Stimulated activated CD4-positive, alpha-beta T cell treated with anti-CD3 and anti-CD28 coated beads, Interleukin-15, amount 100 ng/mL, for 1 hour (primary cell): Measurements from ENCODE around the gene LY6G6D.

Experiments used
- DNase-seq, 2 donors: peaks; one replicate each; pipeline ENCODE4 v3.0.0-alpha.2; 2020; ENCODE audit warnings: low read depth in 1 of 2, low spot score in 1 of 2

LY6G6D gene, protein sequence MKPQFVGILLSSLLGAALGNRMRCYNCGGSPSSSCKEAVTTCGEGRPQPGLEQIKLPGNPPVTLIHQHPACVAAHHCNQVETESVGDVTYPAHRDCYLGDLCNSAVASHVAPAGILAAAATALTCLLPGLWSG

DNA sequence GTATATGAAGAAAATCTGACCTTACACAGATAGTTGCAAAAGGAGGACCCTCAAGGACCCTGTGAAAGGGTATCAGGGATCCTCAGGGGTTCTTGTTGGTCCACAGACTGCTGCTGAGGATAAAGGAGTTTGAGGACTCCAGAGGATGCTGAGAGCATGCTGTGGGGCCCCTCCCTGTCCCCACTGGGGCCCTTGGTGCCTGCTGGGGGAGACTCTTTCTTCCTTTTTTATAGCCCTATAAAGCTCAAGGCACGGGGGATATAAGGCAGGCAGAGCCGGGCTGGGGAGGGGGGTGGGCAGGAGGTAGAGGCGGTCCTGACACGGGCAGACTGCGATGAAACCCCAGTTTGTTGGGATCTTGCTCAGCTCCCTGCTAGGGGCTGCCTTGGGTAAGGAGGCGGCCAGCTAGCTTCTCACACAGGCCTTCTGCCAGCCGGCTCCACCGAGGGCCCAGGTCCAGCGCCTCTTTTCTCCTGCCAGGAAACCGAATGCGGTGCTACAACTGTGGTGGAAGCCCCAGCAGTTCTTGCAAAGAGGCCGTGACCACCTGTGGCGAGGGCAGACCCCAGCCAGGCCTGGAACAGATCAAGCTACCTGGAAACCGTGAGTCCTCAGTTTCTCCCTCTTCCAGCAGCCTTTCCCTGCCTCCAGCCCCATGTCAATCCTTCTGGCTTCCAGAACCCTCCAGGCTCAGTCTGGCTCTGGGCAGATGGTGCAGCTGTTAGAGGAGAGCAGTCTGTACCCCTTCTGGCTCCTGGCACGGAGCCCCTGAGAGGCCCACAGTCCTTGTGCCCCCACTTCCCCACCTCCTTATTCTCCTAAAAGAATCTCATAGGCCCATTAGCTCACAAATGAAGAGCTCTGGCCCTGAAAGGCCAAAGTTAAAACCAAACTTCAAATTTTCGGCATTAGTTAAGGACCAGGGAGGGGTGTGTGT is at the start of gene LY6G6D:
Gene LY6G6D, plus strand, starts transcription at position 327 of the 937 bp plus-strand sequence. Its CDS starts 8 bp downstream, at position 335.
- no peak for DNase-seq

DNA sequence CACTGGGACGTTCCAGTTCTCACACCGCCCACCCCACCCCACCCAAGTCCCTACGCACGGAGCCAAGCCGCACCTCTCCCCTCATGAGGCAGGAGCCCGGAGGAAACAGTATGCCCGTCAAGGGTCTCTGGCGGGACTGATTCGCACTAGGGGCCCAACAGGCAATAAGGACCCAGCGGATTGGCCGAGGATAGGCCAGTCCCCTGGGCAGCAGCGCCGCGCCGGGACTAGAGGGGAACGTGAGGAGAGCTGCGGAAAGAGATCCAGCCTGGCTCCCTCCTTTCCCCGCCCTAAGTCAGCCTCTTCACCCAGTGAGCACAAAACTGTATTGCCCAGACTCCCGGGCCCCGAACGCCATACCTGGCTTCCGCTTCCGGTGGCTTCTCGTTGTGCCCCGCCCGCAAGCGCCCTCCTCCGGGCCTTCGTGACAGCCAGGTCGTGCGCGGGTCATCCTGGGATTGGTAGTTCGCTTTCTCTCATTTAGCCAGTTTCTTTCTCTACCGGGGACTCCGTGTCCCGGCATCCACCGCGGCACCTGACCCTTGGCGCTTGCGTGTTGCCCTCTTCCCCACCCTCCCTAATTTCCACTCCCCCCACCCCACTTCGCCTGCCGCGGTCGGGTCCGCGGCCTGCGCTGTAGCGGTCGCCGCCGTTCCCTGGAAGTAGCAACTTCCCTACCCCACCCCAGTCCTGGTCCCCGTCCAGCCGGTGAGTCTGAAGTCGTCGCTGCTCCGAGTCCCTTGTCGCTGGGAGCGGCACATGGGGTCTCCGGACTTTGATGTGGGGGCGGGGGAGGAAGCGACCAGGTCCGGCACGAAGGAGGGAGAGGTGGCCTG is 49.4 kb upstream of the LY6G6D start, which contains the start of gene CSNK2B:
Gene CSNK2B, plus strand, starts transcription at position 580 of the 836 bp plus-strand sequence. CDS start 752 bp downstream, outside the sequence.
- peak; percentile 93 to 97 for DNase-seq

DNA sequence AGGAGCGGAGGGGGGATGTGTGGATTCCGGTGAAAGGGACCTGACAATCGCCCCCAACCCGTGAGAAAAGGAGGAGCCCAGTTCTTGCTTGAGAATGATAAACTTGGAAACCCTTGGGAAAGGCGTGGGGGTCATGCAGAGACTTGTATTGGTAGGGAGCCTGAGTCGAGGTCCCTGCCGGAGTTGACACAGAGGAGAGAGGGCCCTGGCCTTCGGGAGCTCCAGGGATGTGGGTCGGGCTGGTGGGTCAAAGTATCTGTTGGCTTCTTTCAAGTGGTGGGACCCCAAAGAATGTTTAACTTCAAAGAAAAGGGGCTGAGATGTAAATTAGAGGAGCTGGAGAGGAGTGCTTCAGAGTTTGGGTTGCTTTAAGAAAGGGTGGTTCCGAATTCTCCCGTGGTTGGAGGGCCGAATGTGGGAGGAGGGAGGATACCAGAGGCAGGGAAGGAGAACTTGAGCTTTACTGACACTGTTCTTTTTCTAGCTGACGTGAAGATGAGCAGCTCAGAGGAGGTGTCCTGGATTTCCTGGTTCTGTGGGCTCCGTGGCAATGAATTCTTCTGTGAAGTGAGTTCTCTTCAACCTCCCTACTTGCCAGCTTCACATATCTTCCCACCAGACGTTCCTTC is 48.7 kb upstream of the LY6G6D start:
- no peak for DNase-seq

DNA sequence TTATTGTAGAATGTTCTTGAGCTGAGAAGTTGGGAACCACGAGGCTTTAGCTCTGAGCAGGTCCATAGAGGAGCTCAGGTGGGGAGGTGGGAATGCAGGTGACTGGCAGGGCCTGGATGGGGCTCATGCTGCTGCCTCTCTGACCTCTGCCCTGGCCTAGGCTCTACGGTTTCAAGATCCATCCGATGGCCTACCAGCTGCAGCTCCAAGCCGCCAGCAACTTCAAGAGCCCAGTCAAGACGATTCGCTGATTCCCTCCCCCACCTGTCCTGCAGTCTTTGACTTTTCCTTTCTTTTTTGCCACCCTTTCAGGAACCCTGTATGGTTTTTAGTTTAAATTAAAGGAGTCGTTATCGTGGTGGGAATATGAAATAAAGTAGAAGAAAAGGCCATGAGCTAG is 45.5 kb upstream of the LY6G6D start, which contains the start of gene LY6G5B:
Gene LY6G5B, plus strand, starts transcription at position 301 of the 400 bp plus-strand sequence. CDS start 975 bp downstream, outside the sequence.
- DNase-seq = no peak

DNA sequence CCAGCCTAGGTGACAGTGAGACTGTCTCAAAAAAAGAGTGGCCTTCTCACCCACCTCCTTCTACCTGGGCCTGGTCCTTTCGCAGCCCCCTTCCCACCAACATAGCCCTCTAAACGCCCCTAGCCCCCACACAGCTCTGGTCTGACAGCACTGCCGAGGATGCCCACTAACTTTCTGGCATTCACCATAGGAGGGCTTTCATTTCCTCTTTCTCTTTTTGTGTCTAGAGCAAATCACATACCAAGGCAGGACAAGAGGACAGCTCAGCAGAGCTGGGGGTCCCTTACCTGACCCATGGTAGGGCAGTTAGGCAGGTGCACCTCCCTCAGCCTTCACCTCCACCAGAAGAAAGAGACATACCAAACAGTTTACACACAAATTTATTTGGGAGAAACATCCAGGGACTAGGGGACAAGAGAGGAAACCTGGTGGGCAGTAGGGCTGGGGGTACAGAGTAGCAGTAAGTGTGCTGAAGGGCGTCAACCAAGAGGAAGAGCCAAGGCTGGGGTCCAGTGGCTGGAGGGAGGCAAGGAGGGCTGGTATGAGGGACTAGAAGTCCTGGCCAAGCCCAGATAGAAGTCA is 38.7 kb upstream of the LY6G6D start:
- no peak for DNase-seq

DNA sequence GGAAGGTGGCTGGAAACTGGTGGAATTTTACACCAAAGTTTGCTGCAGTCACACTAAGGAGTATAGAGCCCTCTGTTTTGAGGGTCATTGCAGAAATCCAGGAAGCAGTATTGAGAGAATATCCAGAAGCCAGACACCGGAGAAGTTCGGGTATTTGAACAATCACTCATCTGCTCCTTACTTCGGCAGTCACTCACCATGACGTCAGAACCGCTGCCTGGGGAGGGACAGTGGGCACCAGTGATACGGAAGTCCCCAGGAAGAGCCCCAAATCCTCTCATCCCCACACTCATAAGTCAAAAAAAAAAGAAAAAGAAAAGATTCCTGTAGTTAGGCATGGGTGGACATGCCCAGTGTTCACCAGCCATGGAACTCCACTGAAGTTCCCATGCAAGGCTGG is 38.2 kb upstream of the LY6G6D start:
- DNase-seq = no peak

DNA sequence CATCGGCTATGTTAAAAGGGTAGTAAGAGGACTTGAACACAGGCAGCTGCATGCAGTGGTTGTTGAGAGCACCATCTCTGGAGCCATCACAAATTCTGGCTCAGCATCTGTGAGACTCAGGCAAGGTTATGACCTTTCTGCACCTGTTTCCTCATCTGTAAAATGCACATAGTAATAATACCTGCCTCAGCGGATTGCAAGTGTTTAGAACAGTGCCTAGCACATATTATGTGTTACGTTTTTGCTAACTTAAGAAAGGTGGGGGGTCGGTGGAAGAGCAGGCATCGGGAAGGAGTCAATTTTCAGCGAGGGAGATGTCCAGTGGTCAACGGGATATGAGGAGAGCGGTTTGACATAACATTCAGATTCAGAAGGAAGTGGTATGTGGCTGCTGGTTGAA is 37.2 kb upstream of the LY6G6D start:
- DNase-seq = no peak

DNA sequence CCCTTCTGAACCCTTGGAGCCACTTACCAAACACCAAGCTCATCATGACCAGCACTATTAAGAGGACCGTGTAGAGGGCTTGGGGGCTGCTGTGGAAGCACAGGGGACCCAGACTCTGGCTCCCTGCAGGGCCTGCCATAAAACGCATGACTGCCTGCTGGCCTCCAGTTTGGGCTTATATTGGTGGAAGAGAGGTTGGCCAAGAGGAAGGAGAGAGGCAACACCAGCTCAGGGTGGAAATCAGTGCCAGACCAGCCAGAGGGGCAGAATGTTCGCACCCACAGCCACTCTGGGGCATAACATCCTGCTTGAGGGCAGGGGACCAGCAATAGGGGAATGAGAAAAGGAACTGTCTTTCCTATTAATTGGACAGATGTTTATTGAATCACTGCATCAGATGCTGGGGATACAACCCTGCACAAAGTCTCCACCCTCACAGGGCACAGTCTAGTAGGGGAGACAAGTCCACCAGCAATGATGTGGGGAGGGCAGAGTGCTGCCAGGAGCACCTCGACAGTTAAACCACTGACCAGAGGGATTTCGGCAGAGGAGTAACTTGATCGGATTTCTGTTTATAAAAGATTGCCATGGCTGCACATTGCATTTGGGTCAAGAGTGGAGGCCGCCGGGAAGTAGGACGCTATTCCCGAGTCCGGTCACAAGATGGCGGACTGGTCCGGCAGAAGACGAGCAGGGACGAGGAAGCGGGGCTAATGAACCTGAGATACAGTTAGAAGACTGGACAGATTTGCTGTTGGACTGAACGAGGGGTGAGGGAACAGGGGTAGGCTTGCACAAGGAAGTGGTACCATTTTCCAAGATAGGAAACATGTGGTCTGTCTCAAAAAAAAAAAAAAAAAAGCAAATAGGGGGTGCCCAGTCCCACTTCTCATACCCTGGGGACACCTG is 34.7 kb upstream of the LY6G6D start, which contains the start of gene LY6G5C:
Gene LY6G5C, minus strand, starts transcription at position 842 of the 909 bp plus-strand sequence. Its CDS starts 694 bp downstream, at position 148.
- DNase-seq = peak in 1 of 2 donors; percentile 38

DNA sequence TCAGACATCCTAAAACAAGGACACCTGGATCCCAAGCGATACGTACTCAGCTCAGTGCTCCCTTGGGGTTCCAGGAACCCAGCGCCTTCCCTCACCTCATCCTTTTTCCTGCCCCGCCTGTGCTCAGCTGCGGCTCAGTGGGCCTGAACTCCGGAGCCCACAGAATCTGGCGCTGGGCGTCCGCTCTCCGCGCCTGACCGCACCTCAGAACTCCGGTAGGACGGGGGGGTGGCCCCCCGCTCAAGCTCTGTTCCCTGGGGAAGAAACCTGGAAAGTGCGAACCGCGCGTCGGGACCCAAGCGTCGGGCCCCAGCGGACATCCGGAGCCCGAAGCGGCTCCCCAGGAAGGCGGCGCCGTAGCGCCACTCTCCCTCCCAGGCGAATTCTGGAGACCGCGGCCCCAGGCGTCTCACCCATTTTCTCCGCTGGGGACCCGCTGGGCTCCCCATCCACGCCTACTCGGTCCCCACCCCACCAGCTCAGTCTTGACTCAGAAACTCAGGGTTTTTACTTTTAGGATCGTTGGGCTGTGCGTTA is 33.9 kb upstream of the LY6G6D start:
- DNase-seq = no peak

DNA sequence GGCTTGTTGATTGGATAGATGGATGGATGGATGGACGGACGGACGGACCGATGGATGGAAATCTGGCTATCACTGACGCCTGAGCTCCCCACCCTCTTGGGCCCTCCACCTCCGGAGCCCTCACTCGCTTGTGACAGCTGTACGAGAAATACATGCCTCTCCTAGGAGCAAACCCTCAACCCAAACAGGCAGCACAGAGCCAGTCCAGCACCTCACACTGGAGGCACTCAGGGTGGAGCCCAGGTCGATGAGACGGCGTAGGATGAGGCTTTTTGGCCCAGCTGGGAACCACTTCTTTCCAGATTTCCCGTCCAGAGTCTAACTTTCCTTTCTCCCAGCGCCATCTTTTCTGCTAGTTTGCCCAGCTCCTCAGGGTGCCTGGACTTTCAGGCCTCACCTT is 31.6 kb upstream of the LY6G6D start:
- no peak for DNase-seq

DNA sequence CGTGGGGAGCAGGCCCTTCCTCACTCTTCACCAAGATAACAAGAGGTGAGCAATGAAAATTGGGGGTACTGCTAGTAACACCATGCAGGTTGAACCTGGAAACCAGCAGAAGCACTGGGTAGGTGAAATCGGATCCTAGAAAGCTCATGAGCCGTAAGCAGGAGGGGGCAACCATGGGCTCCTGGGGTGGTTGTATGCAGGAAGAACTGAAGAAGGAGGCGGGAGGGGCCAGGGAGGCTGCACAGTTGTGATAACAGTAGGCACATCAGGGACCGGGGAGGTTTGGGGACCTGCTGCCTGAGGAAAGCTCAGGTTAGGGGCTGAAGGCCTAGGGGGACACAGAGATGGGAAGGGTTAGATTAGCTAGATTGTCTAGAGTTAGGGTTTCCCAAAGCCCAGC is 28.7 kb upstream of the LY6G6D start:
- no peak for DNase-seq

DNA sequence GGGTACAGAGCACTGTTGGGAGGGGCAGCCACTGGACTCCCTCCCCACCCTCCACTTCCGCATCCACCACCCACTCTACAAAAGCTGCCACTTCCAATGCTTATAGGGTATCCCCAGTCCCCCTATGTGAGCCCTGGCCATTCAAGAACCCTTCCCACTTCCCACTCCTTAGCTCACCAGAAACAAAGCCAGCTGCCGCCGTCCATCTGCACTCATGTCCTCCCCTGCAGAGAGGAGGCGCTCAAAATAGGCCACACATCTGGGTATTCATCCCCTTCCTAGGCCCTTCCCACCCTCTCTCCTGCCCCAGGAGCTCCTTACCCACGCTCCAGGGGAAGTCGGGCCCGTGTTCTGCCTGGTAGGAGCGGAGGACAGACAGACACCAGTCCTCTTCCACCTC is 27.8 kb upstream of the LY6G6D start:
- no peak for DNase-seq

DNA sequence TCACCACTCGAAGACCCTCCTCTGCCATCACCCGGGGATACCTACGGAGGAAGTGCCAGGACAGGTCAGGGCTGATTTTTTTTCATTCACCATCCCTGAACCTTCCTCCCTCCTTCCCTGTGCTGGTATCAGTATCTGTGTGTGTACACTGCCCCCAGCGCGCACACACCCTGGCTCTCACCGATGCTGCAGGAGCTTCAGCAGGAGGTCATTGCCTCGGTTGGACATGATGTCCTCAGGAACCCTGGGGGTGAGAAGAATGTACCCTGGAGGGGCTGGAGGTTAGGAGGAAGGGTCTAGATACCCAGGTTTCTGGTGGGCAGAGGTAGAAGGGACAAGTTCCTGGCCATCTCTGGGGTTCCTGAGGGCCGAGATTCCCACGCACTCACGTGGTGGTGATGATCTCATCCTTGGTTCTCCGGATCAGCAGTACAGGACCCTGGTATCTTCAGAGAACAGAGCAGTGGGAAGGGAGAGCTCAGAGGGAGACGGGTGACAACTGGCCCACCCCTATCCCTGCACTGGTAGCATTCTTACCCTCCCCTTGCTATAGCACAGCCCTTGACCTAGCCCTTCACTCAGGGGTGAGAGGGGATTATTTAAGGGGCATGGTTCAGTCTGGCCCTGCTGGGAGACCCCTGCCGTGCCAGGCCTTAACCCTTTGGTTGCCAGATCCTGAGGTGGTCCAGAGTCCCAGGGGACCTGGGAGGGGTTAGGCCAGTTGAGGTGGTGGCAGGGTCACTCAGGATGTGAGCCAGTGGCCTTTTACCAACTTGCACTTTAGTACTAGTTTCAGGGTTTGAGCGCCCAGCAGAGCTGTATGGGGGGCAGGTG is 27.1 kb upstream of the LY6G6D start:
- no peak for DNase-seq

DNA sequence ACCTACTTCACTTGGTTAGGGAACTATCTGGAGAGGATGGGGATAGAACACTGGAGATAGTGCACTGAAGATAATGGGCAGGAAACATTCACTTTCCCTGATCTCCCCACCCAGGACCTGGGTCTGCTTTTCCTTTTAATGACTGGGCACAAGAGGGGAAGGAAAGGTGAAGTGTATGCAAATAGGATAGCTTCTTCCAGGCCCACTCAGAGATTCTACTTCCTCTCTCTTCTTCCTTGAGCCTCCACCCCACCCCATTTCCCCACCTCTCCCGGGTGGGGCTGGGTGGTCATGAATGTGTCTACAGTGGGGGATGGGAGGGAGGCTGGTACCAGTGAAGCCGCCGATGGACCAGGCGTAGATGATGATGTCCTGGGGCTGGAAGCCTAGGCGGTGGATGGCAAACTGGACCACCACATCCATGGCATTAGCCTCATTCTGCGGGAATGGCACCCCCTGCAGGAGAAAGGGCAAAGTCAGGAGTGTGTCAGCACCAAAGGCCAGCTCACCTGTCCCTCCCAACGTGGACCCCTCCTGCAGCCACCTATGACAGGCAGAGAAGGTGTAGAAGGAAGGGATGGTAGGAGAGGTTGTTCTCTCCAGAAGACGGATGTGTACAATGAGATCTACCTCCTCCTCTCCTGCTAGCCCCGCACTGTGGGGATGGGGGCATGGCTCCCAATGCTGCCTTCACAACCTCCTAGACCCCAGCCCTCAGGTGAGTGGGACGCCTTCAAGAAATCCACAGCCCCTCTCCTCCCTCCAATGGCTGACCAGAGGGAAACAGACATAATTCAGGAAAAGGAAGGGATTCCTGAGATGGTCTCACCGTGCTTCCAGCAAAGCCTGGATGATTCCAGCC is 25.7 kb upstream of the LY6G6D start:
- DNase-seq = no peak

DNA sequence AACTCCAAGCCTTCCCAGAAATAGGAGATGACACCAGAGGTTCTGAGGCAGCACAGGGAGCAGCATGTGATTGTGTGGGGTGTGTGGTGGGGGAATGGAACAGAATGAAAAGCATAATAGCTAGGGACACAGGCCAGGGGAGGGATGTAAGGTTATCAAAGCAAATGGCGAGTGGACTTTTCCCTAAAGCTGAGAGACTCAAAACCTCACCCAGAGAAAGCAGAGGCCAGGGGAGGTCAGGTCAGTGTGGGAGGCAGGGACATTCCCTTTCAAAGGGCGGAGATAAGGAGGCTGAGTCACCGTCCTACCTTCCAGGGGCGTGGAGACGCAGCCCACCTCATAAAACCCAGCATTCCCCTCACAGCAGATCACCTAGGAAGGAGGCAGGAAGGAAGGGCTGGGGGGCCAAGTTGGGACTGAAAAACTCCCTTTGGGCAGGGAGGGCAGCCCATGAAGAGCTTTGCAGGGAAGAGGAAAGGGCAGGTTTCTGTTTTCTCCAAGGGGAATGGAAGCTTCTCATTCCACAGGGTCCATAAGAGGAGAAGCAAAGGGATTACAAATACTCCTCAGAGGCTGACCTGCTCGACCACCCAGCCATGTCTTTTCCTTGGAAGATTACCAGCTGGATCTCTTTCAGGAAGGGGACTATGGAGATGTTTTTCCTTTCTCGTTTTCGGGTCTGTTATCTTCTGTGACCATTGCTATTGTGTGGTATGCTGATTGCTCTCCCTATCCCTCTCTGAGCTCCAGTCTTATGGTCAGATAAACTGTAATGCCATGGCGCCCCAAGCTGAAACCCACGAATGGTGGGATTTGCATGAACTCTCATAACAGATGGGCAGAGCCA is 24.7 kb upstream of the LY6G6D start:
- no peak for DNase-seq

DNA sequence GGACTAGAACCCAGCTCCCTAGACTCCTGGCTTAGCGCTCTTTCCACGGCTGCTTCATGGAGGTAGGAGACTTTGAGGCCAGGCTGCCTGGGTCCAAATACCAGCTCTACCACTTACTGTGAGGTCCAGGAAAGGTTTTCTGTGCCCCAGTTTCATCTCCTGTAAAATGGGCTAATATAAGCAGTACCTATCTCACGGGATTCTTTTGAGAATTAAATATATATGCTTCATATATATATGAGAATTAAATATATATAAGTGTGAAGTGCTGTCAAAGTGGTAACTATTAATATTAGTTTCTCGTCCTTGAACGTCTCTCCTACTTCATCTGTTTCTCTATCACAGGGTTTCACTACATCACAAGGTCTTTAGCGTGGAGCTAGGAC is 24.1 kb upstream of the LY6G6D start:
- no peak for DNase-seq
